Brain pericyte (primary cell): ENCODE data around the gene CCDC102A.

Experiments
- DNase-seq: peaks from one replicate; pipeline ENCODE4 v3.0.0-alpha.2; 2012; ENCODE audit warnings: low read depth, low spot score

The CCDC102A gene

GRCh38 chr16:57537581-57538234 lies 1.3 kb upstream of the CCDC102A start:
- no peak for DNase-seq

GRCh38 chr16:57537194-57537505 lies 779 bp upstream of the CCDC102A start:
- DNase-seq = no peak

GRCh38 chr16:57535680-57536305 lies 578 bp downstream of the CCDC102A start:
- DNase-seq = no peak

- DNase-seq = no peak
Measured at GRCh38 chr16:57534881-57535658, 1.3 kb downstream of the CCDC102A start.

- no peak for DNase-seq
Measured at GRCh38 chr16:57534337-57534880, 2.0 kb downstream of the CCDC102A start.

- DNase-seq = no peak
Measured at GRCh38 chr16:57533431-57534336, 2.7 kb downstream of the CCDC102A start.

- no peak for DNase-seq
Measured at GRCh38 chr16:57532266-57532625, 4.1 kb downstream of the CCDC102A start.

GRCh38 chr16:57531635-57532265 lies 4.6 kb downstream of the CCDC102A start:
- no peak for DNase-seq

GRCh38 chr16:57531253-57531575 lies 5.2 kb downstream of the CCDC102A start:
- DNase-seq = no peak

GRCh38 chr16:57530522-57531252 lies 5.7 kb downstream of the CCDC102A start:
- no peak for DNase-seq

- no peak for DNase-seq
Measured at GRCh38 chr16:57530104-57530521, 6.3 kb downstream of the CCDC102A start.

- no peak for DNase-seq
Measured at GRCh38 chr16:57529391-57530103, 6.8 kb downstream of the CCDC102A start.

- no peak for DNase-seq
Measured at GRCh38 chr16:57528499-57529390, 7.6 kb downstream of the CCDC102A start.

- no peak for DNase-seq
Measured at GRCh38 chr16:57527610-57528360, 8.6 kb downstream of the CCDC102A start.

GRCh38 chr16:57527027-57527426 lies 9.3 kb downstream of the CCDC102A start:
- no peak for DNase-seq

GRCh38 chr16:57526498-57526897 lies 9.9 kb downstream of the CCDC102A start:
- DNase-seq = no peak

- no peak for DNase-seq
Measured at GRCh38 chr16:57525761-57526160, 10.6 kb downstream of the CCDC102A start.

GRCh38 chr16:57522960-57523359 lies 13.4 kb downstream of the CCDC102A start:
- DNase-seq = no peak
